HEK293 (cell line): Measurements from ENCODE around the gene PRDX3.

Source experiments
- CTCF ChIA-PET: fragments of 350-600 bp; formaldehyde crosslinking; extraction: SDS; loops from one replicate; lab custom pipeline; 2021; ENCODE audit warnings: antibody characterized with exemption; lab: Yijun Ruan, JAX
- POLR2A ChIA-PET: fragments of 300-600 bp; formaldehyde crosslinking; extraction: SDS; loops from one replicate; lab custom pipeline; 2020; ENCODE audit warnings: antibody characterized with exemption, inconsistent platforms; lab: Yijun Ruan, JAX
- H3K27ac ChIP-seq: fragments of 200-500 bp; sonication (Bioruptor generic); 2 replicates; pipeline ENCODE4 v1.5.1; 2014; ENCODE audit warnings: low read depth, low read length, control low read depth, inconsistent platforms; ENCODE audit errors: extremely low read depth
- H3K36me3 ChIP-seq, 2 experiments: fragments of 200-500 bp in 1 of 2; sonication (Bioruptor generic) in 1 of 2; 1 replicate in 1 of 2; 2 replicates in 1 of 2; pipeline ENCODE4 v1.5.1; 2014 to 2017; ENCODE audit warnings: inconsistent platforms in 2 of 2, low read length in 2 of 2; ENCODE audit not compliant: control insufficient read depth in 2 of 2, insufficient read depth in 1 of 2
- H3K4me1 ChIP-seq: fragments of 200-500 bp; sonication (Bioruptor generic); 2 replicates; pipeline ENCODE4 v1.5.1; 2014; ENCODE audit warnings: mild to moderate bottlenecking, low read length, inconsistent platforms; ENCODE audit not compliant: control insufficient read depth, insufficient read depth
- H3K4me3 ChIP-seq: 2 replicates; pipeline ENCODE4 v1.5.1; 2011; ENCODE audit warnings: low read depth, mild to moderate bottlenecking, control low read depth, low read length, moderate library complexity
- H3K9me3 ChIP-seq: fragments of 200-500 bp; sonication (Bioruptor generic); 2 replicates; pipeline ENCODE4 v1.5.1; 2014; ENCODE audit warnings: low read depth, low read length, inconsistent platforms; ENCODE audit not compliant: control insufficient read depth, insufficient read depth
- ATF2 ChIP-seq: fragments of 450-650 bp; formaldehyde crosslinking; IDR thresholded peaks from 2 replicates; pipeline ENCODE4 v1.5.1; 2016; ENCODE audit warnings: missing biosample characterization, missing genetic modification characterization, low read depth
- ZBTB8A ChIP-seq: fragments of 450-650 bp; formaldehyde crosslinking; IDR thresholded peaks from 2 replicates; pipeline ENCODE4 v1.5.1; 2016; ENCODE audit warnings: missing biosample characterization, missing genetic modification characterization
- ZEB2 ChIP-seq: fragments of 450-650 bp; formaldehyde crosslinking; IDR thresholded peaks from 2 replicates; pipeline ENCODE4 v1.5.1; 2016; ENCODE audit warnings: missing biosample characterization, missing genetic modification characterization
- ZFP69B ChIP-seq: fragments of 450-650 bp; formaldehyde crosslinking; IDR thresholded peaks from 2 replicates; pipeline ENCODE4 v1.5.1; 2016; ENCODE audit warnings: missing biosample characterization, missing genetic modification characterization
- ZNF133 ChIP-seq: fragments of 450-650 bp; formaldehyde crosslinking; IDR thresholded peaks from 2 replicates; pipeline ENCODE4 v1.5.1; 2016; ENCODE audit warnings: missing biosample characterization, missing genetic modification characterization
- ZNF184 ChIP-seq: fragments of 450-650 bp; IDR thresholded peaks from 2 replicates; pipeline ENCODE4 v1.5.1; 2018; ENCODE audit warnings: missing biosample characterization, mild to moderate bottlenecking, missing genetic modification characterization
- ZNF239 ChIP-seq: fragments of 450-650 bp; formaldehyde crosslinking; IDR thresholded peaks from 2 replicates; pipeline ENCODE4 v1.5.1; 2016; ENCODE audit warnings: missing biosample characterization, missing genetic modification characterization
- ZNF416 ChIP-seq: fragments of 450-650 bp; formaldehyde crosslinking; IDR thresholded peaks from 2 replicates; pipeline ENCODE4 v1.5.1; 2016; ENCODE audit warnings: missing biosample characterization, missing genetic modification characterization
- ZNF48 ChIP-seq: fragments of 450-650 bp; formaldehyde crosslinking; IDR thresholded peaks from 2 replicates; pipeline ENCODE4 v1.5.1; 2016; ENCODE audit warnings: missing biosample characterization, missing genetic modification characterization
- ZNF514 ChIP-seq: fragments of 450-650 bp; formaldehyde crosslinking; IDR thresholded peaks from 2 replicates; pipeline ENCODE4 v1.5.1; 2016; ENCODE audit warnings: missing biosample characterization, missing genetic modification characterization
- ZNF544 ChIP-seq: fragments of 450-650 bp; formaldehyde crosslinking; IDR thresholded peaks from 2 replicates; pipeline ENCODE4 v1.5.0; 2017; ENCODE audit warnings: missing biosample characterization, missing genetic modification characterization
- ZNF571 ChIP-seq: fragments of 450-650 bp; formaldehyde crosslinking; IDR thresholded peaks from 2 replicates; pipeline ENCODE4 v1.5.0; 2017; ENCODE audit warnings: missing biosample characterization, missing genetic modification characterization
- ZNF843 ChIP-seq: fragments of 450-650 bp; formaldehyde crosslinking; IDR thresholded peaks from 2 replicates; pipeline ENCODE4 v1.5.1; 2016; ENCODE audit warnings: missing biosample characterization, missing genetic modification characterization
- TF ChIP-seq, protein P1 (sequence below): fragments of 450-650 bp; formaldehyde crosslinking; IDR thresholded peaks from 2 replicates; pipeline ENCODE4; 2016; ENCODE audit warnings: missing biosample characterization, missing genetic modification characterization
- TF ChIP-seq, protein P2 (sequence below): fragments of 450-650 bp; formaldehyde crosslinking; conservative IDR thresholded peaks from 2 replicates; pipeline ENCODE4 v1.5.1; 2016; ENCODE audit warnings: low read depth, missing biosample characterization, missing genetic modification characterization
- TF ChIP-seq, protein P3 (sequence below): fragments of 450-650 bp; formaldehyde crosslinking; IDR thresholded peaks from 2 replicates; pipeline ENCODE4 v1.5.1; 2016; ENCODE audit warnings: missing biosample characterization, missing genetic modification characterization

PRDX3 gene

GRCh38 chr10:119221666-119222065, 43.1 kb upstream of the PRDX3 start:
- H3K36me3 ChIP-seq, result no peaks in the 10 kb centered on the region
- ChIA-PET CTCF (interaction anchor here (0.8 to 2.4 kb wide), 2 partner anchors 12 to 15 kb away, joined by 4 to 10 read pairs; no protein-coding TSS in a partner anchor), POLR2A (interaction anchor here (1.2 kb wide), 1 partner anchor 16 kb away, joined by 3 read pairs; no protein-coding TSS in a partner anchor)
- H3K27ac ChIP-seq, result no peak overlapping the region
- no peaks in the 10 kb centered on the region for H3K9me3 ChIP-seq
- H3K4me1 ChIP-seq, result peaks cover 20% of the 10 kb centered on the region
- TF ChIP-seq ZEB2, result no peak
- TF ChIP-seq ZNF48 (tag by site-specific recombination), result no peak
- TF ChIP-seq ZNF239 (tag by site-specific recombination), result no peak
- TF ChIP-seq, protein P1, sequence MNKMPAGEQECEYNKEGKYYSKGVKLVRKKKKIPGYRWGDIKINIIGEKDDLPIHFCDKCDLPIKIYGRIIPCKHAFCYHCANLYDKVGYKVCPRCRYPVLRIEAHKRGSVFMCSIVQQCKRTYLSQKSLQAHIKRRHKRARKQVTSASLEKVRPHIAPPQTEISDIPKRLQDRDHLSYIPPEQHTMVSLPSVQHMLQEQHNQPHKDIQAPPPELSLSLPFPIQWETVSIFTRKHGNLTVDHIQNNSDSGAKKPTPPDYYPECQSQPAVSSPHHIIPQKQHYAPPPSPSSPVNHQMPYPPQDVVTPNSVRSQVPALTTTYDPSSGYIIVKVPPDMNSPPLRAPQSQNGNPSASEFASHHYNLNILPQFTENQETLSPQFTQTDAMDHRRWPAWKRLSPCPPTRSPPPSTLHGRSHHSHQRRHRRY (tag by site-specific recombination), result no peak
- H3K4me3 ChIP-seq, result no peak overlapping the region

DNA sequence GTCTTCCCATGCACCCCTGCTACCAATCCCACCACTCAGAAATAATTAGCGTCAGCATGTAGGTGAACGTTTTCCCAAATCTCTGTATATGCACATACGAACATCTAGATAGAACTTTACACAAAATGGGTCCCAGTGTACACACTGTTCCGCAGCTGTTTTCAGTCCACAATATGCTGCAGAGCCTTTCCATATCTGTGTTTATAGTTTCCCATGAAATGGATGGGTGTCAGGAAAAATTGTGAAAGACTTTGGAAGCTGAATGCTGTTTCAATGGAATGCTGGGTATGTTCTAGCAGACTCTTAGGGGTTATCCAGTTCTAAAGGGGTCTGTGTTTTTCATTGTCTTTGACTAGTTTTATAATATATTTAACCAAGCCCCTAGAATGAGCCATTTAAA, 42.6 kb upstream of the PRDX3 start:
- Histone ChIP-seq H3K36me3 (no peaks in the 10 kb centered on the region), H3K4me3 (no peak overlapping the region), H3K9me3 (no peaks in the 10 kb centered on the region), H3K27ac (no peak overlapping the region), H3K4me1 (peaks cover 20% of the 10 kb centered on the region)
- POLR2A ChIA-PET, result no interaction called here
- CTCF ChIA-PET, result interaction anchor here (2.4 kb wide), 1 partner anchor 12 kb away, joined by 10 read pairs; no protein-coding TSS in a partner anchor
- TF ChIP-seq ZNF571 (no peak), ZNF133 (tag by site-specific recombination) (no peak), ZNF514 (tag by site-specific recombination) (no peak), ZNF184 (no peak), ZNF843 (no peak), ZBTB8A (tag by site-specific recombination) (no peak), ATF2 (no peak), ZNF416 (tag by site-specific recombination) (no peak), ZNF544 (tag by site-specific recombination) (no peak), ZFP69B (tag by site-specific recombination) (no peak)
- TF ChIP-seq, protein P2, sequence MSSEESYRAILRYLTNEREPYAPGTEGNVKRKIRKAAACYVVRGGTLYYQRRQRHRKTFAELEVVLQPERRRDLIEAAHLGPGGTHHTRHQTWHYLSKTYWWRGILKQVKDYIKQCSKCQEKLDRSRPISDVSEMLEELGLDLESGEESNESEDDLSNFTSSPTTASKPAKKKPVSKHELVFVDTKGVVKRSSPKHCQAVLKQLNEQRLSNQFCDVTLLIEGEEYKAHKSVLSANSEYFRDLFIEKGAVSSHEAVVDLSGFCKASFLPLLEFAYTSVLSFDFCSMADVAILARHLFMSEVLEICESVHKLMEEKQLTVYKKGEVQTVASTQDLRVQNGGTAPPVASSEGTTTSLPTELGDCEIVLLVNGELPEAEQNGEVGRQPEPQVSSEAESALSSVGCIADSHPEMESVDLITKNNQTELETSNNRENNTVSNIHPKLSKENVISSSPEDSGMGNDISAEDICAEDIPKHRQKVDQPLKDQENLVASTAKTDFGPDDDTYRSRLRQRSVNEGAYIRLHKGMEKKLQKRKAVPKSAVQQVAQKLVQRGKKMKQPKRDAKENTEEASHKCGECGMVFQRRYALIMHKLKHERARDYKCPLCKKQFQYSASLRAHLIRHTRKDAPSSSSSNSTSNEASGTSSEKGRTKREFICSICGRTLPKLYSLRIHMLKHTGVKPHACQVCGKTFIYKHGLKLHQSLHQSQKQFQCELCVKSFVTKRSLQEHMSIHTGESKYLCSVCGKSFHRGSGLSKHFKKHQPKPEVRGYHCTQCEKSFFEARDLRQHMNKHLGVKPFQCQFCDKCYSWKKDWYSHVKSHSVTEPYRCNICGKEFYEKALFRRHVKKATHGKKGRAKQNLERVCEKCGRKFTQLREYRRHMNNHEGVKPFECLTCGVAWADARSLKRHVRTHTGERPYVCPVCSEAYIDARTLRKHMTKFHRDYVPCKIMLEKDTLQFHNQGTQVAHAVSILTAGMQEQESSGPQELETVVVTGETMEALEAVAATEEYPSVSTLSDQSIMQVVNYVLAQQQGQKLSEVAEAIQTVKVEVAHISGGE (tag by site-specific recombination), result no peak
- TF ChIP-seq, protein P3, sequence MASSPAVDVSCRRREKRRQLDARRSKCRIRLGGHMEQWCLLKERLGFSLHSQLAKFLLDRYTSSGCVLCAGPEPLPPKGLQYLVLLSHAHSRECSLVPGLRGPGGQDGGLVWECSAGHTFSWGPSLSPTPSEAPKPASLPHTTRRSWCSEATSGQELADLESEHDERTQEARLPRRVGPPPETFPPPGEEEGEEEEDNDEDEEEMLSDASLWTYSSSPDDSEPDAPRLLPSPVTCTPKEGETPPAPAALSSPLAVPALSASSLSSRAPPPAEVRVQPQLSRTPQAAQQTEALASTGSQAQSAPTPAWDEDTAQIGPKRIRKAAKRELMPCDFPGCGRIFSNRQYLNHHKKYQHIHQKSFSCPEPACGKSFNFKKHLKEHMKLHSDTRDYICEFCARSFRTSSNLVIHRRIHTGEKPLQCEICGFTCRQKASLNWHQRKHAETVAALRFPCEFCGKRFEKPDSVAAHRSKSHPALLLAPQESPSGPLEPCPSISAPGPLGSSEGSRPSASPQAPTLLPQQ (tag by site-specific recombination), result no peak
